ENCODE results near the gene FAM181A. TPM values are rescaled to one million over a fixed set of nuclear protein-coding genes. Genes with fewer than 3 reads are reported as not detected.

The FAM181A gene
- total RNA-seq, 2 experiments from 2014 or later = not detected

- ChIA-PET CTCF (no interaction called here), POLR2A (no interaction called here)
- ATAC-seq (no peak), DNase-seq (no peak)
- TF ChIP-seq, protein P1, sequence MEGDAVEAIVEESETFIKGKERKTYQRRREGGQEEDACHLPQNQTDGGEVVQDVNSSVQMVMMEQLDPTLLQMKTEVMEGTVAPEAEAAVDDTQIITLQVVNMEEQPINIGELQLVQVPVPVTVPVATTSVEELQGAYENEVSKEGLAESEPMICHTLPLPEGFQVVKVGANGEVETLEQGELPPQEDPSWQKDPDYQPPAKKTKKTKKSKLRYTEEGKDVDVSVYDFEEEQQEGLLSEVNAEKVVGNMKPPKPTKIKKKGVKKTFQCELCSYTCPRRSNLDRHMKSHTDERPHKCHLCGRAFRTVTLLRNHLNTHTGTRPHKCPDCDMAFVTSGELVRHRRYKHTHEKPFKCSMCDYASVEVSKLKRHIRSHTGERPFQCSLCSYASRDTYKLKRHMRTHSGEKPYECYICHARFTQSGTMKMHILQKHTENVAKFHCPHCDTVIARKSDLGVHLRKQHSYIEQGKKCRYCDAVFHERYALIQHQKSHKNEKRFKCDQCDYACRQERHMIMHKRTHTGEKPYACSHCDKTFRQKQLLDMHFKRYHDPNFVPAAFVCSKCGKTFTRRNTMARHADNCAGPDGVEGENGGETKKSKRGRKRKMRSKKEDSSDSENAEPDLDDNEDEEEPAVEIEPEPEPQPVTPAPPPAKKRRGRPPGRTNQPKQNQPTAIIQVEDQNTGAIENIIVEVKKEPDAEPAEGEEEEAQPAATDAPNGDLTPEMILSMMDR (IDR thresholded peaks at IDR 0.05) = no peak
- Mint-ChIP-seq H3K36me3 (ENCODE audit: low read depth) (no peaks in the 10 kb centered on the region), H3K4me3 (no peak overlapping the region), H3K27me3 (peaks cover 2% of the 10 kb centered on the region), H3K27ac (no peak overlapping the region), H3K4me1 (ENCODE audit: low read depth) (peaks cover 3% of the 10 kb centered on the region), H3K9me3 (peaks cover 7% of the 10 kb centered on the region)
- intact Hi-C loops (cut with micrococcal nuclease) = no loop called here
Measured at GRCh38 chr14:93915800-93916199, 11.3 kb upstream of the FAM181A start.

DNA sequence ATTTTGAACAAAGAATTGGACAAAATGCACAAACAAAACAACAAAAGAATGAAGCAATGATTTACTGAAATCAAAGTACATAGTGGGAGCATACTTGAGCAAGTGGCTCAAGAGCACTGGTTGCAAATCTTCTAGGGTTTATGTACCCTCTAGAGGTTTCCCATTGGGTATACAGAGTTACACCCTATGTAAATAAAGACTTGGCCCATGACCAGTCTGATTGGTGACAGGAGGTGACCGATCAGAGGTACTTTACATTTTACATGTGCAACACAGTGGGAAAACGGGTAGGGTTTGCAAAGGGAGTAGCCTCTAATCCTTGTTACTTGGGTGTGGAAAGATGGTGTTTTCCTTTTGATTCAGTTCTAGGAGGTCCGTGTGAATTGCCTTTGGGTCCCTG lies 10.6 kb upstream of the FAM181A start:
- no peaks in the 10 kb centered on the region for H3K36me3 Mint-ChIP-seq (ENCODE audit: low read depth)
- no peak overlapping the region for H3K4me3 Mint-ChIP-seq
- TF ChIP-seq, protein P1 (IDR thresholded peaks at IDR 0.05) = no peak
- peaks cover 2% of the 10 kb centered on the region for H3K27me3 Mint-ChIP-seq
- intact Hi-C loops (cut with micrococcal nuclease) = no loop called here
- ChIA-PET POLR2A (no interaction called here), CTCF (no interaction called here)
- H3K27ac Mint-ChIP-seq = no peak overlapping the region
- H3K9me3 Mint-ChIP-seq = peaks cover 7% of the 10 kb centered on the region
- H3K4me1 Mint-ChIP-seq (ENCODE audit: low read depth) = peaks cover 3% of the 10 kb centered on the region
- no peak for DNase-seq
- no peak for ATAC-seq

GRCh38 chr14:93917141-93917540 lies 10.0 kb upstream of the FAM181A start:
- TF ChIP-seq, protein P1 (IDR thresholded peaks at IDR 0.05) = no peak

DNA sequence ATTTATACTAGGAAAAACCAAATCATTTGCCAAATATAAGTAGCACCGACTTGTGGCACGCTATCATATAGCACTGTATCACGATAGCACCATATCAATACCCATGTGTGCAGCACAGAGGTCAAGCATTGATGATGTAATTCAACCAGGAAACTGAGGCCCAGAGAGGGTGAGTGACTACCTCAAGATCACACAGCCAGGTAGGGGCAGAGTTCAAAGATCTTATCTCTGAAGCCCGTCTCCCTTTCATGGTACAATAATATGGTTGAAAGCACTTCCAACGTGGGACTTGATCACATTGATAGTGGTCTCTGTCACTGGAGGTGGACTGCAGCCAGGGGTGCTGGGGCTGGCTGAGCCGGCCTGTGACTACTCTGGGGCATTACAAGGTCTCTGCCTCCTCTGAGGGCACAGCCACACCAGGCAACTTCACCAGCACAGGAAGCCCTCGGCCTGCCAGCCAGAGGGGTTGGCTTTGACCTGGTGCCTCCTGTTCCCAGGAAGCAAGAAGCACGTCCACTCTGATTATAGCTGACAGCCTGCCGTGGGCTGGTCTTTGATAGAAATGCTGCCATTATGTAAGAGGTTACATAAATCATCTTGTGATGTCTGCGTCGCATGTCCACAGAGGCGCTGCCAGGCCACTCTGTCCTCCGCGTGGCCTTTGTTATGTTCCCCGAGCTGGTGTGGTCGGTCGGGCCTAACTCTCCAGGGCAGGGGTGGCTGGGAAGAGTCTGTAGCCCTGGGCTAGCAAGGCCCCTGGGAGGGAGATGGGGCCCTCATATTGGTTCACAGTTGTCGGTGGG lies 5.9 kb upstream of the FAM181A start:
- Mint-ChIP-seq H3K4me3 (no peak overlapping the region), H3K27ac (no peak overlapping the region), H3K9me3 (peaks cover 3% of the 10 kb centered on the region), H3K27me3 (peaks cover 2% of the 10 kb centered on the region), H3K4me1 (ENCODE audit: low read depth) (no peaks in the 10 kb centered on the region), H3K36me3 (ENCODE audit: low read depth) (no peaks in the 10 kb centered on the region)
- ATAC-seq (no peak), DNase-seq (no peak)
- CTCF ChIA-PET = no interaction called here
- POLR2A ChIA-PET = no interaction called here
- TF ChIP-seq, protein P1 (IDR thresholded peaks at IDR 0.05) = no peak
- intact Hi-C loops (cut with micrococcal nuclease) = no loop called here

More at GRCh38 chr14:93917141-93917540, 10.0 kb upstream of the FAM181A start:
- ChIA-PET POLR2A (no interaction called here), CTCF (no interaction called here)
- intact Hi-C loops (cut with micrococcal nuclease) = no loop called here
- no peak for ATAC-seq
- H3K4me1 Mint-ChIP-seq (ENCODE audit: low read depth) = peaks cover 3% of the 10 kb centered on the region
- no peak overlapping the region for H3K4me3 Mint-ChIP-seq
- H3K9me3 Mint-ChIP-seq = peaks cover 7% of the 10 kb centered on the region
- H3K27me3 Mint-ChIP-seq = peaks cover 2% of the 10 kb centered on the region
- H3K27ac Mint-ChIP-seq = no peak overlapping the region
- DNase-seq = no peak
- H3K36me3 Mint-ChIP-seq (ENCODE audit: low read depth) = no peaks in the 10 kb centered on the region

GRCh38 chr14:93923626-93924025 lies 3.5 kb upstream of the FAM181A start:
- intact Hi-C loops (cut with micrococcal nuclease) = no loop called here
- H3K9me3 Mint-ChIP-seq = peaks cover 3% of the 10 kb centered on the region
- no peak for ATAC-seq
- TF ChIP-seq, protein P1 (IDR thresholded peaks at IDR 0.05) = no peak
- DNase-seq = no peak
- H3K4me1 Mint-ChIP-seq (ENCODE audit: low read depth) = no peaks in the 10 kb centered on the region
- no peak overlapping the region for H3K27ac Mint-ChIP-seq
- CTCF ChIA-PET = interaction anchor here (0.9 to 2.3 kb wide), 4 partner anchors 12 to 47 kb away, joined by 3 to 9 read pairs (median 6); no protein-coding TSS in a partner anchor
- no peak overlapping the region for H3K4me3 Mint-ChIP-seq
- no peaks in the 10 kb centered on the region for H3K27me3 Mint-ChIP-seq
- POLR2A ChIA-PET = interaction anchor here (0.6 kb wide), 1 partner anchor 156 kb away, joined by 3 read pairs; no protein-coding TSS in a partner anchor
- H3K36me3 Mint-ChIP-seq (ENCODE audit: low read depth) = no peaks in the 10 kb centered on the region

Measured in activated CD8-positive, alpha-beta T cell treated with anti-CD3 and anti-CD28 coated beads for 36 hours (primary cell).